GM21526 (cell line): Measurements from ENCODE around the gene PDE4C.
"Not testable (repeated sequence)": the region's sequence is repeated elsewhere in the genome, so short reads cannot be mapped to it uniquely, and the experiment has no call there.

ENCODE experiments used
- ATAC-seq: cut with Tn5 transposase; IDR thresholded peaks from one replicate; pipeline ENCODE4 v1.9.1; 2021; ENCODE audit warnings: moderate library complexity; ENCODE audit not compliant: unreplicated experiment, low FRiP score

Gene PDE4C

GRCh38 chr19:18224525-18225354 is 1.5 kb downstream of the PDE4C start:
- peak; percentile 79 for ATAC-seq

- no peak for ATAC-seq
Observed at GRCh38 chr19:18223860-18224524, 2.2 kb downstream of the PDE4C start.

DNA sequence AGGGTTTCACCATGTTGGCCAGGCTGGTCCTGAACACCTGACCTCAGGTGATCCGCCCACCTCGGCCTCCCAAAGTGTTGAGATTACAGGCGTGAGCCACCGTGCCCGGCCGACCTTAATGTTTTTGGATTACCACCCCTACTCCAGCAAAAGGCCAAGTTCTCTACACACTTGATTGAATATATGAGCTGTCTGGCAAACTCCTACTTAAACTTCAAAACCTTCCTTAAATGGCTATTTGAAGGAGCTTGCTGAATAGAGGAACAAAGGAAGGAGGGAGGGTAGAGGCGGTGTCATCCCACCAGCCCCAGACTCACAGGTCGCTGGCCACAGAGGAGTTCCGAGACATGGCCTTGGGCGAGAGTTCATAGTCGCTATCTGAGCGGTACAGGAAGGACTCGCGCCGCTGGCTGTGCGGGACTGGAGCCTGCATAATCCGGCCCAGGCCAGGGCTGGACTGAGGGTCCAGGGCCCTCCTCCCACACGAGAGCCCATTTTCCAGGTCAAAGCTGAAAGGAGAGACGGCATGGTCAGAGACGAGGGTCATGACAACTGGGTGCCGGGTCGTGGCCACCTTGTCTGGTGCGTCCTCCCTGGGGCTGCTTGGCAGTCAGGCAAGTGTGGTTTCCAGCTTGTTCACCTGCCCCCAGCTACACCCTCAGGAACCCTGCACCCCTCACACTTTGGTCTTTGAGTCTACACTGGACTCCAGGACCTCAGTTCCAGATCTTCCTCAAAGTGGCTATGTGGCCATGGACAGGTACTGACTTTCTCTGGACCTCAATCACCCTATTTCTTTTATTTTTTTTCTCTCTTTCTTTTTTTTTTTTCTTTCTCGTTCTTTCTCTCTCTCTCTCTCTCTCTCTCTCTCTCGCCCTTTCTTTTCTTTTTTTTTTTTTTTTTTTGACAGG is 4.2 kb downstream of the PDE4C start:
- ATAC-seq: no peak

DNA sequence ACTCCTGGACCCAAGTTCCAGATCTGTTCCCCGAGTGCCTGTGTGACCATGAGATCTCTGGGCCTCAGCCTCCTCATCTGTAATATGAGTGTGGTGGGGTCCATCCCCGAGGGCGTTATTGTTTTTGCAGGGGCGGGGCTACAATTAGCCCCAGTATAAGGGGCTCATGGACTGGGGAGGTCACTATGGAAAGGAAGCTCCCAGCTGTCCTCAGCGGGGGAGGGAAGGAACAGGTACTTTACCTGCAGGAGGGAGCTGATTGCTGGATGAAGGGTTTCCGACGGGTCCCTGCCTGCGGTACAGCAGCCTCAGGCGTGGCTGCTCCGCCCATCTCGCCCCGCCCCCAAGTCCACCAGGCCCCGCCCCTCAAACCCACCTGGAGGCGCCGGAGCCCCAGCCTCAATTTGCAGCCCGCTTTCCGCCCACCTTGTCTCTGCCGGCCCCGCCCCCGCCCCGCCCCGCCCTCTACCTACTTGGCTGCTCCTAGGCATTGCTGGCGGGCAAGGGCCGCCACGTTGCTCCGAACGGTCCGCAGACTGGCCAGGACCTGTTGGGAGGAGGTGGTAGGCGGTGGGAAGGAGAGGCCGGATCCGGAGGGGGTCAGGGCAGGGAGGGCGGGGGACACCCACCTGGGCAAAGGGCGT is 5.5 kb downstream of the PDE4C start:
- ATAC-seq: no peak

DNA sequence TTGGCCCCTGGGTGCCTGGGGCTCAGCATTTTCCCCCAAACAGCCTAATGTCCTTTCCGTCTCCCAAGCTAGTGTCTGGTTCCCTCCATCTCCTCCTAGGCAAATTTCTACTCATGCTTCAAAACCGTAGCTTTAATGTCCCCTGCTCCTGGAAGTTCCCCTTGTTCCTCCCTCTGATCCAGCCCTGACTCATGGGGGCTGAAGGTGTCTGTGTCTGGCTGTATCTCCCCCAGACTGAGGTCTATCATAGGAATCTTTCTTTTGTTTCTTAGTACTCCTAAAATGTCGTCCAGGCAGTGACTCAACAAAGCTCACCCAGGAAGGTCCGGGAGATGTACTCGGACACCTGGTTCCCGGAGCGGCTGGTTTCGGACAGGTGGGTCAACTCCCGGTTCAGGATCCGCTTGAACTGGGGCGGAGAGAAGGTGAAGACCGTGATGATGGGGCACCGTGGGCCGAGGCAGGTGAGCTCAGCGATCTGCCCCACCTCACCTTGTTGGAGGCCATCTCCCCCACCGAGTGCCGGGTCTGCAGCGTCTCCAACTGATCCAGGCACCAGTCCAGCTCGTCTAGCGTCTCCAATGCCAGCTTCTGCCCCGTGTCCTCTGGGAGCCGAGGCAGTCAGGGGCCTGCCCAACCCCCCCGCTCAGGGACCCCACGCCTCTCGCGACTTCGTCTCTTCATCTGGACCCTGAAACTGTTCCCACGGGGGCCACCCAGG is 6.2 kb downstream of the PDE4C start:
- no peak for ATAC-seq

DNA sequence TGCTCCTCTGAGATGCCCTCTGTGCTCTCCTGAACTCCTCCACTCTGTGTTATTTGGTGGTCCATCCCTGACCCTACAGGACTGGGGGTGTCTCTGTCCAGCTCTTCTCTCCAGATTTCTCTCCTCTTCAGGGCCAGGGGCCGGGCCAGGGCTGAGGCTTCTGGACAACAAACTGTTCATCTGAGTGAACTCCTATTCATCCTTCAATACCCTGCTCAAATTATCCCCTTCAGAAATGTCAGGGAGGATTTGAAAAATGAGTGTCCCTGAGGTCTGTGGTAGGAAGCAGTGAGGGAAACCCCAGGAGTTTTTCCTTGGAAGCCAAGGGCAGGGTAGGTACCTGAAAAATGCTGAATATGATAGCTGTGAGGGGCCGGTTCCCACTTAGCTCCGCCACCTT is 7.6 kb downstream of the PDE4C start:
- no peak for ATAC-seq

DNA sequence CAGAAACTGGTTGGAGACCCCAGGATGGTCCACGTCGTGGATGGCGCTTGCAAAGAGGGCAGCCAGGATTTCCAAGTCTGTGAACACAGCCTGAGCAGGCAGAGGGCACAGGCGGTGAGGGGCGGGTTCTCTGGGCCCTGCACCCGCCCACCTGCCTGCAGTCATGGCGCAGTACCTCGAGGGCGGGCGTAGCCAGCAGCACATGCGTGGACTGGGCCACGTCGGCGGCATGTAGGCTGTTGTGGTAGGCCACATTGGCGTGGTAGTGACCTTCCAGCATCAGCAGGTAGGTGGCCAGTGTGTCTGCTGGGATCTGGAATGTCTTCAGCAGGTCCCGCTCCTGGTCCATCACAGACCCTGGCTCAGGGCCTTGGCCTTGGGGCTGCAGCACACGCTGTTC is 8.1 kb downstream of the PDE4C start:
- ATAC-seq: no peak

GRCh38 chr19:18216789-18217188 is 9.4 kb downstream of the PDE4C start:
- no peak for ATAC-seq

GRCh38 chr19:18214779-18215433 is 11.3 kb downstream of the PDE4C start:
- no peak for ATAC-seq

- no peak for ATAC-seq
Observed at GRCh38 chr19:18211683-18212082, 14.6 kb downstream of the PDE4C start.

DNA sequence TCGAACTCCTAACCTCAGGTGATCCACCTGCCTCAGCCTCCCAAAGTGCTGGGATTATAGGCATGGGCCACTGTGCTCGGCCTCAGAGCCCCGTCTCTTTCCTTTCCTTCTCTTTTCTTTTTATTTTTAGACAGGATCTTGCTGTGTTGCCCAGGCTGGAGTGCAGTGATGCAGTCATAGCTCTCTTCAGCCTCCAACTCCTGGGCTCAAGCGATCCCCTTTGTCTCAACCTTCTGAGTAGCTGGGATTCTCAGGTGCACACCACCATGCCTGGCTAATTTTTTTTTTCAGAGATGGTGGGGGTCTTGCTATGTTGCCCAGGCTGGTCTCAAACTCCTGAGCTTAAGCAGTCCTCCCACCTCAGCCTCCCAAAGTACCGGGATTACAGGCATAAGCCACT is 16.3 kb downstream of the PDE4C start:
- not testable (repeated sequence) for ATAC-seq

- no peak for ATAC-seq
Observed at GRCh38 chr19:18208098-18208951, 17.9 kb downstream of the PDE4C start.

GRCh38 chr19:18206018-18206417 is 20.2 kb downstream of the PDE4C start:
- no peak for ATAC-seq

- ATAC-seq: no peak
Observed at GRCh38 chr19:18205200-18205892, 20.9 kb downstream of the PDE4C start.

DNA sequence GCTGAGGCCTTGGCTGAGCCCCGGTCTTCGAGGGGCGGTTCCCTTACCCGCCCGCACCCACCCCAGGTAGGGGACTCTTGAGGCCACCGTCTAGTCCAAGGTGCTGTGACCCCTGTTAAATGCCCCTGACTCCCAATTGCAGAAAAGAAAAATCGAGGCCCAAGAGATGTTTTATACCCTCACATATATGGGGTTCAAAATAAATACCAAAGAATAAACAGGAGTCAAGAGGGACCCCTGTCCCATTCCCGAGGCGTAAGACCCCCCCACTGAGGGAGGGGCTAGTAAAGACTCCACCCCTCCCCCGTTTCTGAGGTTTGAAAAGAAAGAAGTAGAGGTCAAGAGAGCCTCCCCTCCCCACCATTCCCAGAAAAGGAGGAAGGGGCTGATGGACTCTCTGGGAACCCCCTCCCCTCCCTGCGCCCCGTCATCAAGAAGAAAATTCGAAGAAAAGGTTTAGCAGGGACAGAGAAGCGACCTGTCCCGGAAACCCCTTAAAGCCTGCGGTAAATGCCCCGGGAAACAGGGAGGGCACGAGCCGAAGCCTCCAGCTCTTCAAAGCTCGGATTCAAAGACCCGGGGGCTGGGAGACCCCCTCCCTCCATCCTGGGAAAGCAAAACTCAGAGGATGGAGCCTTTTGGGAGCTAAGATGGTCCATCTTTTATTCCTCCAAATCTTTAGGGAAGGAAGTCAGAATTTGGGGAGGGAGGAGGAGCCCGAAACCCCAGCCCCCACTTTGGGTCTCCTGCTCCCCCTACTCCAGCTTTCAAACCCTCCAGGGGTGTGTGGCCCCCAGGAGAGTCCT is 21.6 kb downstream of the PDE4C start:
- ATAC-seq: peak; percentile 20

DNA sequence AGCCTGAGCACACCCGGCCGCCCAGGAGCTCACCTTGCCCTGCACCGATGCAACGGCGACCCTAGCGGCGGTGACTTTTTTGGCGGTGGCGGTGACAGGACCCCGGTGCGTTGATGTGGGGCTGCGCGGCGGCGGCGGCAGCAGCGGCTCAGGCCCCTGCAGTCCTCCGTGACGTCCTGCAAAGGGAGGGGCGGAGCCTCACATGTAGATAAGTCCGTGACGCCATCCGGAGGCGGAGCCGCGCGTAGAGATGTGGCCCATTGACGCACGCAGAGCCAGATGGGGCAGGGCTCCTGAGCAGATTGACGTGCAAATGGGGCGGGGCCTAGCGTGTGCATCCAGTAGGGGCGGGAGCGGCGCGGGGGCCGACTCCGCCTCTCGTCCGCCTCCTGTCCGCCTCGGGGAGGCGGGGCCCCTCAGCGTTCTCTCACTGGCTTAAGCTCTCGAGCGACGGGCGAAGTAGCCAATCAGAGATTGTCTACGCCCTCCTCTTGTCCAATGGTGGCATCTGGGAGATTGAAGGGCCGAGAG is 22.3 kb downstream of the PDE4C start, which contains the start of gene RAB3A:
Gene RAB3A, minus strand, starts transcription at position 180 of the 531 bp plus-strand sequence. CDS start 1,302 bp downstream, outside the sequence.
- peak; percentile 78 for ATAC-seq

GRCh38 chr19:18203408-18203862 is 22.8 kb downstream of the PDE4C start:
- ATAC-seq: no peak
